ENCODE results near the gene GRM8. TPM values are rescaled to one million over a fixed set of nuclear protein-coding genes. Genes with fewer than 3 reads are reported as not detected.

The GRM8 gene
- total RNA-seq, 4 donors from 2014 or later, result 0.11 TPM; not detected in 3

DNA sequence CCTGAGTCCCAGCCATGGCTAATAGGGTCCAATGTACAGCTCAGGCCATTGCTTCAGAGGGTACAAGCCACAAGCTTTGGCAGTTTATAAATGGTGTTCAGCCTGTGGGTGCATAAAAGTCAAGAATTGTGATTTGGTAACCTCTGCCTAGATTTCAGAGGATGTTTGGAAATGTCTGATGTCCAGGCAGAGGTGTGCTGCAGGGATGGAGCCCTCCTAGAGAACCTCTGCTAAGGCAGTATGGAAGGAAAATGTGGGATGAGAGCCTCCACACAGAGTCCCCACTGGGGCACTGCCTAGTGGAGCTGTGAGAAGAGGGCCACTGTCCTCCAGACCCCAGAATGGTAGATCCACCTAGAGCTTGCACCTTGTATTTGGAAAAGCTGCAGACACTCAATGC, 779.9 kb downstream of the GRM8 start:
- no peaks in the 10 kb centered on the region for H3K4me1 ChIP-seq
- no peaks in the 10 kb centered on the region for H3K36me3 ChIP-seq
- H3K27me3 ChIP-seq, result no peaks in the 10 kb centered on the region
- no peak overlapping the region for H3K4me3 ChIP-seq
- TF ChIP-seq POLR2A (IDR thresholded peaks at IDR 0.05; ENCODE audit: low read depth) (no peak), POLR2AphosphoS5 (IDR thresholded peaks at IDR 0.05) (no peak), EP300 (IDR thresholded peaks at IDR 0.05) (no peak)
- TF ChIP-seq, protein P1, sequence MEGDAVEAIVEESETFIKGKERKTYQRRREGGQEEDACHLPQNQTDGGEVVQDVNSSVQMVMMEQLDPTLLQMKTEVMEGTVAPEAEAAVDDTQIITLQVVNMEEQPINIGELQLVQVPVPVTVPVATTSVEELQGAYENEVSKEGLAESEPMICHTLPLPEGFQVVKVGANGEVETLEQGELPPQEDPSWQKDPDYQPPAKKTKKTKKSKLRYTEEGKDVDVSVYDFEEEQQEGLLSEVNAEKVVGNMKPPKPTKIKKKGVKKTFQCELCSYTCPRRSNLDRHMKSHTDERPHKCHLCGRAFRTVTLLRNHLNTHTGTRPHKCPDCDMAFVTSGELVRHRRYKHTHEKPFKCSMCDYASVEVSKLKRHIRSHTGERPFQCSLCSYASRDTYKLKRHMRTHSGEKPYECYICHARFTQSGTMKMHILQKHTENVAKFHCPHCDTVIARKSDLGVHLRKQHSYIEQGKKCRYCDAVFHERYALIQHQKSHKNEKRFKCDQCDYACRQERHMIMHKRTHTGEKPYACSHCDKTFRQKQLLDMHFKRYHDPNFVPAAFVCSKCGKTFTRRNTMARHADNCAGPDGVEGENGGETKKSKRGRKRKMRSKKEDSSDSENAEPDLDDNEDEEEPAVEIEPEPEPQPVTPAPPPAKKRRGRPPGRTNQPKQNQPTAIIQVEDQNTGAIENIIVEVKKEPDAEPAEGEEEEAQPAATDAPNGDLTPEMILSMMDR (IDR thresholded peaks at IDR 0.05), result no peak
- no peak overlapping the region for H3K27ac ChIP-seq (replicated peaks in 1 of 4)
- DNase-seq (ENCODE audit: extremely low spot score), result no peak
- peaks cover 0 to 17% (median 13%) of the 10 kb centered on the region in 4 donors for H3K9me3 ChIP-seq
- intact Hi-C loops (cut with DNase I), result no loop called here

DNA sequence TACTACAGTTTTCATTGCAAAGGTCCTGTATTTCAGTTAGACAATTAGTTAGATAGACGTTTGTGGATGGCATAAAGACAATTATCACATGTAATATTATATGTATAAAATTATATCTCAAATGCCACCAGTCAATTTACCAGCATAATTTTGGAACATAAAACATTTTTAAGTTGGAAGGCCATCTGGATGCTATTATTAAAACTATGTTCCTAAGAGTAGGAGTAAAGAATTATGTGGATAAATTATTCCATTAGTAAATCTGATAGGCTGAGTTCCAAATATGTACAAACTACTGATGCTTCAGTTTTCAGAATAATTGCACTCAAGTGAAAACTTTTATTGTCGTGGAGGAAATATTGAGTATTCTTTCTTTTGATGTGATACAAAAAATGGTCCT, 790.3 kb downstream of the GRM8 start:
- no peak for TF ChIP-seq POLR2AphosphoS5 (IDR thresholded peaks at IDR 0.05)
- no peak for TF ChIP-seq EP300 (IDR thresholded peaks at IDR 0.05)
- TF ChIP-seq, protein P1 (IDR thresholded peaks at IDR 0.05), result no peak
- TF ChIP-seq POLR2A (IDR thresholded peaks at IDR 0.05; ENCODE audit: low read depth), result no peak
- Histone ChIP-seq H3K36me3 (no peaks in the 10 kb centered on the region), H3K27ac (replicated peaks in 1 of 4) (no peak overlapping the region), H3K4me1 (no peaks in the 10 kb centered on the region), H3K4me3 (no peak overlapping the region), H3K27me3 (no peaks in the 10 kb centered on the region), H3K9me3 (no peaks in the 10 kb centered on the region)
- 69% methylated on average over 2 of the region's 2 CpGs for WGBS
- no peak for DNase-seq (ENCODE audit: extremely low spot score)
- intact Hi-C loops (cut with DNase I), result no loop called here

DNA sequence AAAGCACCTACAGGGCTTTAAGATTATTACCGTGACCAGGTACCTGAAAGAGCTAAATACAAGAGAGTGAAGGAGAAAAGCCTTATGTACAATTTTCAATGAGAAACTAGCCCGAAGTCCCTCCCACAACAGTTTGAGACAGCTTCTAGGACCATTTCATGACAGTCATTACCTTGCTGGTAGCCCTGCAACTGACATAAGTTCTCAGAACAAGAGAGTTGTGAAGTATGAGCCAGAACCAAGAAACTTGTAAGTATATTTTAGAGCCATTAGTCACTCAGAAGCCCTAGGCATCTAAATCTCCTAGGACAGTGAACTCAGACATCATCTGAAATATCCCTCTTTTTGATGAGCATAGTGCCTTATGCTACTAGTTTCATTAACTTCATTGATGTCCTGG, 792.1 kb downstream of the GRM8 start:
- no peak overlapping the region for H3K27ac ChIP-seq (replicated peaks in 1 of 4)

DNA sequence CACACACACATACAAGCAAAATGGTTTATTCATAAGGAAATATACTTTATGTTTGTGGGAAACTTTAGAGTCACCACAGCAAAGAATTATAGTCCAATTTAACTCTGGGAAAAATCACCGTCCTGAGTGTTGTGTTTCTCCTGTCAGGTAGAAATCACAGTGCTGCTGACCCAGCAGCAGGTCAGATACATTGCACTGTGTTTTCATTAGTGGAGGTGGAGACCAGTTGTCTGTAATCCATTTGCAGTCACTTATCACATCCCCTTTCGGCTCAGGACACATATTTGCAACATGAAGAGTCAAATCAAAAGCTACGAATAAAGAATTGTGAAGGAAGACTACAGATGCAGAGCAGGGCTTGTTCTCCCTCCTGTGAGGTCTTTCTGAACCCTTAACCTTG, 799.6 kb downstream of the GRM8 start:
- intact Hi-C loops (cut with DNase I), result no loop called here

More for the DNA sequence above, 792.1 kb downstream of the GRM8 start:
- WGBS, result 82% methylated on average over 2 of the region's 2 CpGs
- H3K4me1 ChIP-seq, result no peaks in the 10 kb centered on the region
- no peak overlapping the region for H3K4me3 ChIP-seq
- intact Hi-C loops (cut with DNase I), result no loop called here
- no peak for DNase-seq (ENCODE audit: extremely low spot score)
- H3K9me3 ChIP-seq, result no peaks in the 10 kb centered on the region
- no peak for TF ChIP-seq EP300 (IDR thresholded peaks at IDR 0.05)
- TF ChIP-seq, protein P1 (IDR thresholded peaks at IDR 0.05), result no peak
- no peak for TF ChIP-seq POLR2AphosphoS5 (IDR thresholded peaks at IDR 0.05)
- no peak for TF ChIP-seq POLR2A (IDR thresholded peaks at IDR 0.05; ENCODE audit: low read depth)
- no peaks in the 10 kb centered on the region for H3K27me3 ChIP-seq
- no peaks in the 10 kb centered on the region for H3K36me3 ChIP-seq

More for the DNA sequence above, 799.6 kb downstream of the GRM8 start:
- 49% methylated on average over 3 of the region's 3 CpGs for WGBS
- Histone ChIP-seq H3K9me3 (no peaks in the 10 kb centered on the region), H3K27me3 (no peaks in the 10 kb centered on the region), H3K4me3 (no peak overlapping the region), H3K36me3 (no peaks in the 10 kb centered on the region), H3K27ac (replicated peaks in 1 of 4) (no peak overlapping the region), H3K4me1 (peaks cover 0 to 3% (median 0%) of the 10 kb centered on the region in 4 donors)
- no peak for TF ChIP-seq POLR2AphosphoS5 (IDR thresholded peaks at IDR 0.05)
- no peak for TF ChIP-seq POLR2A (IDR thresholded peaks at IDR 0.05; ENCODE audit: low read depth)
- TF ChIP-seq, protein P1 (IDR thresholded peaks at IDR 0.05), result no peak
- no peak for TF ChIP-seq EP300 (IDR thresholded peaks at IDR 0.05)
- no peak for DNase-seq (ENCODE audit: extremely low spot score)
